Endothelial cell of hepatic sinusoid (primary cell): ENCODE data around the gene IPO13.

Experiments used
- in situ Hi-C: cut with HindIII; loops from 2 replicates; pipeline ENCODE4 v1.10.0; 2017; ENCODE audit warnings: low sequenced_read_pairs

Gene IPO13

GRCh38 chr1:43930168-43930948 lies 16.4 kb upstream of the IPO13 start:
- in situ Hi-C loops: loop anchor here (25.0 kb wide), 1 partner anchor 693 kb away; no protein-coding TSS in a partner anchor

GRCh38 chr1:43930949-43931275 lies 15.8 kb upstream of the IPO13 start:
- in situ Hi-C loops: loop anchor here (25.0 kb wide), 1 partner anchor 694 kb away; no protein-coding TSS in a partner anchor

- in situ Hi-C loops: loop anchor here (25.0 kb wide), 1 partner anchor 695 kb away; no protein-coding TSS in a partner anchor
Observed at GRCh38 chr1:43931711-43932660, 14.8 kb upstream of the IPO13 start.

GRCh38 chr1:43932786-43933385 lies 13.9 kb upstream of the IPO13 start:
- in situ Hi-C loops: loop anchor here (25.0 kb wide), 1 partner anchor 696 kb away; no protein-coding TSS in a partner anchor

- in situ Hi-C loops: loop anchor here (25.0 kb wide), 1 partner anchor 696 kb away; no protein-coding TSS in a partner anchor
Observed at GRCh38 chr1:43933386-43934100, 13.2 kb upstream of the IPO13 start, which contains the start of gene ARTN. TSS of gene ARTN (plus strand) at chr1:43933801. CDS start at chr1:43935657, 1,856 bp downstream.

- in situ Hi-C loops: loop anchor here (25.0 kb wide), 1 partner anchor 697 kb away; no protein-coding TSS in a partner anchor
Observed at GRCh38 chr1:43934101-43934985, 12.4 kb upstream of the IPO13 start.

- in situ Hi-C loops: loop anchor here (5.0 to 25.0 kb wide), 6 partner anchors 37 to 698 kb away; partner anchors contain the start of genes ATP6V0B and DPH2
Observed at GRCh38 chr1:43934986-43935324, 11.8 kb upstream of the IPO13 start.

GRCh38 chr1:43935711-43936427 lies 10.9 kb upstream of the IPO13 start:
- in situ Hi-C loops: loop anchor here (5.0 to 25.0 kb wide), 6 partner anchors 36 to 699 kb away; partner anchors contain the start of genes ATP6V0B and DPH2

GRCh38 chr1:43936431-43937151 lies 10.2 kb upstream of the IPO13 start:
- in situ Hi-C loops: loop anchor here (5.0 to 25.0 kb wide), 6 partner anchors 36 to 699 kb away; partner anchors contain the start of genes ATP6V0B and DPH2

- in situ Hi-C loops: loop anchor here (5.0 to 25.0 kb wide), 6 partner anchors 35 to 700 kb away; partner anchors contain the start of genes ATP6V0B and DPH2
Observed at GRCh38 chr1:43937179-43937865, 9.4 kb upstream of the IPO13 start.

GRCh38 chr1:43938383-43938782 lies 8.4 kb upstream of the IPO13 start:
- in situ Hi-C loops: loop anchor here (5.0 to 25.0 kb wide), 6 partner anchors 34 to 701 kb away; partner anchors contain the start of genes ATP6V0B and DPH2

GRCh38 chr1:43938892-43939587 lies 7.7 kb upstream of the IPO13 start:
- in situ Hi-C loops: loop anchor here (5.0 to 25.0 kb wide), 6 partner anchors 33 to 702 kb away; partner anchors contain the start of genes ATP6V0B and DPH2

- in situ Hi-C loops: loop anchor here (25.0 kb wide), 1 partner anchor 705 kb away; no protein-coding TSS in a partner anchor
Observed at GRCh38 chr1:43942411-43942810, 4.3 kb upstream of the IPO13 start.

GRCh38 chr1:43944860-43945259 lies 1.9 kb upstream of the IPO13 start:
- in situ Hi-C loops: loop anchor here (25.0 kb wide), 1 partner anchor 708 kb away; no protein-coding TSS in a partner anchor

GRCh38 chr1:43945674-43946235 lies 995 bp upstream of the IPO13 start:
- in situ Hi-C loops: loop anchor here (25.0 kb wide), 1 partner anchor 708 kb away; no protein-coding TSS in a partner anchor
